ENCODE measurements around the gene COL5A3.

DNA sequence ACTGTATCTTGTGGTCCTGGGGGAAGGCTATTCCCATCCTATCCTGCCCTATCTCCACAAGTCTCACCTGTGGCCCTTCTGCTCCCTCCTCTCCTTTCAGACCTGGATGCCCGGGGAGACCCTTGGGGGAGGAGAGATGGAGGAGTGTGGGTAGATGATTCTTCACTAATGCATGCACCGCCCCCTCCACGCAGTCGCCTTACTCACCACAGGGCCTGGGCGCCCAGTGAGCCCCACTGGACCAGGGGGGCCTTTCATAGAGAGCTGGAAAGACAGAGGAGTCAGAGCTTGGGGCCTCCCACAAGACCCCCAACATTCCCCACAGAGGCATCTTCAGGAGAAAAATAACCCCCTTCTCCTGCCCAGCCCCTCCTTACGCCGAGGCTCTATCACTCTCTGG is 14.3 kb downstream of the COL5A3 start:
- TF ChIP-seq, protein P1, sequence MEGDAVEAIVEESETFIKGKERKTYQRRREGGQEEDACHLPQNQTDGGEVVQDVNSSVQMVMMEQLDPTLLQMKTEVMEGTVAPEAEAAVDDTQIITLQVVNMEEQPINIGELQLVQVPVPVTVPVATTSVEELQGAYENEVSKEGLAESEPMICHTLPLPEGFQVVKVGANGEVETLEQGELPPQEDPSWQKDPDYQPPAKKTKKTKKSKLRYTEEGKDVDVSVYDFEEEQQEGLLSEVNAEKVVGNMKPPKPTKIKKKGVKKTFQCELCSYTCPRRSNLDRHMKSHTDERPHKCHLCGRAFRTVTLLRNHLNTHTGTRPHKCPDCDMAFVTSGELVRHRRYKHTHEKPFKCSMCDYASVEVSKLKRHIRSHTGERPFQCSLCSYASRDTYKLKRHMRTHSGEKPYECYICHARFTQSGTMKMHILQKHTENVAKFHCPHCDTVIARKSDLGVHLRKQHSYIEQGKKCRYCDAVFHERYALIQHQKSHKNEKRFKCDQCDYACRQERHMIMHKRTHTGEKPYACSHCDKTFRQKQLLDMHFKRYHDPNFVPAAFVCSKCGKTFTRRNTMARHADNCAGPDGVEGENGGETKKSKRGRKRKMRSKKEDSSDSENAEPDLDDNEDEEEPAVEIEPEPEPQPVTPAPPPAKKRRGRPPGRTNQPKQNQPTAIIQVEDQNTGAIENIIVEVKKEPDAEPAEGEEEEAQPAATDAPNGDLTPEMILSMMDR (IDR thresholded peaks at IDR 0.05): no peak
- no peak for TF ChIP-seq POLR2A (IDR thresholded peaks at IDR 0.05)

Measured in Peyer's patch (tissue), 4 donors.